ENCODE data around the gene CLDN14.
"Not testable (repeated sequence)": the region's sequence is repeated elsewhere in the genome, so short reads cannot be mapped to it uniquely, and the experiment has no call there.

CLDN14 gene

GRCh38 chr21:36499578-36500471, 19.9 kb upstream of the CLDN14 start:
- DNase-seq: no peak

GRCh38 chr21:36494557-36494956, 14.6 kb upstream of the CLDN14 start:
- DNase-seq: no peak

GRCh38 chr21:36491209-36491910, 11.4 kb upstream of the CLDN14 start:
- no peak for DNase-seq

GRCh38 chr21:36489776-36490165, 9.8 kb upstream of the CLDN14 start:
- no peak for DNase-seq

- no peak for DNase-seq
These were observed 9.3 kb upstream of the CLDN14 start for GRCh38 chr21:36489103-36489775.

GRCh38 chr21:36487641-36488307, 7.9 kb upstream of the CLDN14 start:
- DNase-seq: no peak

- DNase-seq: no peak
These were observed 6.3 kb upstream of the CLDN14 start for GRCh38 chr21:36486246-36486645.

GRCh38 chr21:36485476-36485875, 5.6 kb upstream of the CLDN14 start:
- DNase-seq: no peak

GRCh38 chr21:36483095-36483494, 3.2 kb upstream of the CLDN14 start:
- no peak for DNase-seq

GRCh38 chr21:36482673-36483072, 2.8 kb upstream of the CLDN14 start:
- no peak for DNase-seq

- no peak for DNase-seq
These were observed 2.3 kb upstream of the CLDN14 start for GRCh38 chr21:36482181-36482580.

- DNase-seq: no peak
These were observed 1.7 kb upstream of the CLDN14 start for GRCh38 chr21:36481639-36482038.

GRCh38 chr21:36480618-36481017, 696 bp upstream of the CLDN14 start:
- DNase-seq: no peak

GRCh38 chr21:36478941-36479340, 981 bp downstream of the CLDN14 start:
- DNase-seq: no peak

- DNase-seq: no peak
These were observed 1.7 kb downstream of the CLDN14 start for GRCh38 chr21:36478207-36478701.

GRCh38 chr21:36477559-36477958, 2.4 kb downstream of the CLDN14 start:
- DNase-seq: no peak

GRCh38 chr21:36477001-36477400, 2.9 kb downstream of the CLDN14 start:
- DNase-seq: no peak

GRCh38 chr21:36476541-36476940, 3.4 kb downstream of the CLDN14 start:
- not testable (repeated sequence) for DNase-seq

- no peak for DNase-seq
These were observed 5.3 kb downstream of the CLDN14 start for GRCh38 chr21:36474591-36474990.

GRCh38 chr21:36473203-36473602, 6.7 kb downstream of the CLDN14 start:
- DNase-seq: no peak

- DNase-seq: no peak
These were observed 7.5 kb downstream of the CLDN14 start for GRCh38 chr21:36472377-36472776.

GRCh38 chr21:36471254-36471723, 8.6 kb downstream of the CLDN14 start:
- no peak for DNase-seq

GRCh38 chr21:36470294-36470693, 9.6 kb downstream of the CLDN14 start:
- no peak for DNase-seq

Measured in NCI-H82 (cell line).